GM18907 (cell line): Measurements from ENCODE around the gene ZFAND3.

Source experiments
- ATAC-seq: cut with Tn5 transposase; IDR thresholded peaks from one replicate; pipeline ENCODE4 v1.9.1; 2021; ENCODE audit warnings: mild to moderate bottlenecking, moderate library complexity; ENCODE audit not compliant: unreplicated experiment

The ZFAND3 gene

DNA sequence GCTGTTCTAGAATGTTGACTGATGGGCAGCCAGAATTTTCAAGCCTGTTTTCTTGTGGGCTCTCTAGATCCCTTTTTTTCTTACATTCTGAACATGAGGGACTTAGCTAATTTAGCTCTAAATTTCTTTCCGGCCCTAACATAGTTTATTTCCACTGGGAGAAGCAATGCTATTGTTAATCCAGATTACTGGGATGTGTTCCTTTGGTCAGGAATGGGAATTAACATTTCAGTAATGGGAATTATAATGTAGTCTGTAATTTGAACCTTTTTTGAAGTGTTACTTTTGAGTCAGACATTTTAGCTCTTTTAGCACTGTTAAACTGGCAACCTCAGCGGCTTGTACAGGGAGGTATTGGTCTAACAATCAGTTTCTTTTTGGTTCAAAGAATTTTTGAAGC is 7.5 kb downstream of the ZFAND3 start:
- ATAC-seq = no peak

GRCh38 chr6:37827603-37828265 is 8.2 kb downstream of the ZFAND3 start:
- ATAC-seq = no peak

DNA sequence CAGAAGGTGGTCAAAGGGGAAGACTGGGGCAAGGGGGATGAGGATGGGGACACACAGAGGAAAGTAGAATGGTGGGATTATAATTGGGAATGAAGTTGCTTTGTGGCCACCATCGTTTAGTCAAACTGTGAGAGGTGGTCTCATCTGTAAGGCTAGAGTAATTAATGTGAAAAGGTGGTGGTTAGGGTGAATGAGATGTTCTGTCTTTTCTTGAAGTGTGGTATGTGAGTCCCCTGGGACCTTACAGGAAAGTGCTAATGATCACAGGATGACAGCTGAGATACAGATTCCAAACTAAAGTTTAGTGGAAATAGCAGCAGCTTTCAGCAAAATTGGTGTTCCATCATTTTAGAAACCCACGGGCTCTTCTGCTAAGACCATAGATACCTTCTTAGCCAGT is 10.7 kb downstream of the ZFAND3 start:
- ATAC-seq = no peak

DNA sequence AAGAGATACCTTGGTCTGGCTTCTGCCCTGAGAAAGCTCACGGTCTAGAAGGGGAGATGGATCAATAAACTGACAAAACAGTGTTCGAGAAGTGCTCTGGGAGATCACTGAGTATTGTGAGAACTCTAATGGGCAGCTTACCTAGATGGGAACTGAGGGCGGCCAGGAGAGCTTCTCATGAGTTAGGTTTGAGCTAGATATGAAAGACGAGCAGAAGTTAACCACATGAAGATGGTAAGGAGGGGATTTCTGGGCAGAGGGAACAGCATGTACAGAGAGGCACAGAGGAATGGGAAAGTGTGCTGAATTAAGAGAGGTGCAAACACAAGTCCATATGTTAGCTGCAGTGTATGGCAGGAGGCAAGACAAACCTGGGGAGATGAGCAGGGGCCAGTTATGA is 11.9 kb downstream of the ZFAND3 start:
- no peak for ATAC-seq

GRCh38 chr6:37835923-37836322 is 16.4 kb downstream of the ZFAND3 start:
- no peak for ATAC-seq

GRCh38 chr6:37838219-37838921 is 18.8 kb downstream of the ZFAND3 start:
- ATAC-seq = no peak

GRCh38 chr6:37840143-37840939 is 20.8 kb downstream of the ZFAND3 start:
- peak; percentile 8 for ATAC-seq

DNA sequence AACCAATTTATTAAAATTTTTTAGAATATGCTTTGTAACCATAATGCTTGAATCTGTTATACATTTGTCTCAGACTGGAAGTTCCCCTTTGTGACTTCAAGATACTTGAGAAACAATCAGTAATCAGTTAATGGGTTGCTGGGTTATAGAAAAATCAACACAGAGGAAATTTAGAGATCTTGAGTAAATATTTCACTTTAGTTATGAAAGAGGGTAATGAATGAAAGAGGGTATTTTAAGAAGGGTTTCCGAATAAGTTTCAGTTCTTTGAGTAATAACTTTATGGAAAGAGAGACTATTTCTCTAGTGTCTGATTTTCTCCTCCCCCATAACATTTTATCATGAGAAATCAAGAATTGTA is 21.4 kb downstream of the ZFAND3 start:
- peak; percentile 56 for ATAC-seq

GRCh38 chr6:37845026-37845911 is 25.7 kb downstream of the ZFAND3 start:
- no peak for ATAC-seq

- no peak for ATAC-seq
Observed at GRCh38 chr6:37845930-37846329, 26.4 kb downstream of the ZFAND3 start.

DNA sequence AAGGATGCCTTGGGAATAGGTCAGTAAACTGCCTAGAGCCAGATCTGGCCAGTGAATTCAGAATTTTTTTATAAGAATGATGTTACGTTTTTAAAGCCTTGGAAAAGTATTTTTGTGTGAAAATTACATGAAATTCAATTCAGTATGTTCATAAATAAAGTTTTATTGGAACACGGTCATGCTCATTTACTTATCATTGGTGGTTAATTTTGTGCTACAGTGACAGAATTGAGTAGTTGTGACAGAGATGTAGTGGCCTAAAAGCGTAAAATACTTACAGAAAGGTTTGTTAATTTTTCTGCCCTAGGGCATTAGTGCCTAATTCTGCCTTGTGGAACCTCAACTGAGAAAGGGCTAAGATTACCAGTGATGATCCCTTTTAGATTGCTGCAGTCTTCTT is 28.2 kb downstream of the ZFAND3 start:
- no peak for ATAC-seq

DNA sequence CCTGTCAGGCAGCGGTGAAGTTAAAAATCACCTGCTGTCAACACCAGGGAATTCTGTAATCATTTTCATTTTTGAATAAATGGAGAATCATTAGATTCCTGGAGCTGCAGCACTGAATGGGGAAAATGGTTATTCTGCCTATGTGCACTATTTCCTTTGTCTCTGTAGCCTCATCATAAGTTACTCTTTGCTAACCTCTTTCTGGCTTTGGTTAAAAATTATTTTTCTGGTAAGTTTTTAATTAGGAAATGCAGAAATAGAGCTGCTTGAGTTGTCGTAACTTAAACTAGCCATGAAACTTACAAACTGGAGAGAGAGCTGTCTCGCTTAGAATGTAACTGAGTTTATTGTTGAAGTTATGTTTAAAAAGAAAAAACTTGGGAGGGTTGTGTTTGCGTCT is 28.8 kb downstream of the ZFAND3 start:
- no peak for ATAC-seq

- no peak for ATAC-seq
Observed at GRCh38 chr6:37850260-37850659, 30.7 kb downstream of the ZFAND3 start.

DNA sequence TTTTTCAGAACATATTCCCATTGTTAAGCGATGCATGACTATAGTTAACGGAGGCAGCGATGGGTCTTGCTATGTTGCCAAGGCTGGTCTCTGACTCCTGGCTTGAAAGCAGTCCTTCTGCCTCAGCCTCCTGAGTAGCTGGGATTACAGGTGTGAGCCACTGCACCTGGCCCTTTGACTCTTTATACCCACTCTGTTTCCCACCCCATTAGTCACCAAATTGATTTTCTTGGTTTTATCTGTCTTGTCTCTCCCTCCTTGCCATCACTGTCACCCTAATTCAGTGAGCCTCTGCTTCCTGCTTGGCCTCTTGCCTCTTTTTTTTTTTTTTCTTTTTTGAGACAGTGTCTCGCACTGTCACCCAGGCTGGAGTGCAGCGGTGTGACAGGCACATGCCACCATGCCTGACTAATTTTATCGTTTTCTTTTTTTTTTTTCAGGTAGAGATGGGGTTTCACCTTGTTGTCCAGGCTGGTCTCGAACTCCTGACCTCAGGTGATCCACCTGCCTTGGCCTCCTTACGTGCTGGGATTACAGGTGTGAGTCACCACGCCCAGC is 31.3 kb downstream of the ZFAND3 start:
- no peak for ATAC-seq

GRCh38 chr6:37851997-37852524 is 32.5 kb downstream of the ZFAND3 start:
- ATAC-seq = no peak

- no peak for ATAC-seq
Observed at GRCh38 chr6:37856285-37856684, 36.8 kb downstream of the ZFAND3 start.

GRCh38 chr6:37858363-37858762 is 38.8 kb downstream of the ZFAND3 start:
- ATAC-seq = no peak

GRCh38 chr6:37860226-37860839 is 40.8 kb downstream of the ZFAND3 start:
- ATAC-seq = no peak

DNA sequence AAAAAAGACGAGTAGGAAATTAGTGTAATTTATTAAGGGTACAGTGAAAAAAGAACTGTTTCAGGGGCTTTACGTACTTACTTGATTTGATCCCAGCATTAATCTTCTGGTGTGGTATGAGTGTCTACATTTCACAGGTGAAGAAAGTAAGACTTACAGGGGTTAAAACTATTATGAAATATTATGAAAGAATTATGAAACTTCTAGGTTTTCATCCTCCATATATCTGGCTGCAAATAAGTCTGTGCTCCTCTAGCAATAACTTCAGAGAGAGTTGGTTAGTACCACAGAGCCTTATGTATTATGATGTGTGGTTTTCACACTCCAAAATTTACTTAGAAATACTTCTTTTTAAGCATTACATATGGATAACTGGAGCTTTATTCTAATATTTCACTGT is 41.9 kb downstream of the ZFAND3 start:
- no peak for ATAC-seq

- ATAC-seq = no peak
Observed at GRCh38 chr6:37862430-37862829, 42.9 kb downstream of the ZFAND3 start.
